ENCODE measurements around the gene CYP8B1.

CYP8B1 gene, protein sequence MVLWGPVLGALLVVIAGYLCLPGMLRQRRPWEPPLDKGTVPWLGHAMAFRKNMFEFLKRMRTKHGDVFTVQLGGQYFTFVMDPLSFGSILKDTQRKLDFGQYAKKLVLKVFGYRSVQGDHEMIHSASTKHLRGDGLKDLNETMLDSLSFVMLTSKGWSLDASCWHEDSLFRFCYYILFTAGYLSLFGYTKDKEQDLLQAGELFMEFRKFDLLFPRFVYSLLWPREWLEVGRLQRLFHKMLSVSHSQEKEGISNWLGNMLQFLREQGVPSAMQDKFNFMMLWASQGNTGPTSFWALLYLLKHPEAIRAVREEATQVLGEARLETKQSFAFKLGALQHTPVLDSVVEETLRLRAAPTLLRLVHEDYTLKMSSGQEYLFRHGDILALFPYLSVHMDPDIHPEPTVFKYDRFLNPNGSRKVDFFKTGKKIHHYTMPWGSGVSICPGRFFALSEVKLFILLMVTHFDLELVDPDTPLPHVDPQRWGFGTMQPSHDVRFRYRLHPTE

DNA sequence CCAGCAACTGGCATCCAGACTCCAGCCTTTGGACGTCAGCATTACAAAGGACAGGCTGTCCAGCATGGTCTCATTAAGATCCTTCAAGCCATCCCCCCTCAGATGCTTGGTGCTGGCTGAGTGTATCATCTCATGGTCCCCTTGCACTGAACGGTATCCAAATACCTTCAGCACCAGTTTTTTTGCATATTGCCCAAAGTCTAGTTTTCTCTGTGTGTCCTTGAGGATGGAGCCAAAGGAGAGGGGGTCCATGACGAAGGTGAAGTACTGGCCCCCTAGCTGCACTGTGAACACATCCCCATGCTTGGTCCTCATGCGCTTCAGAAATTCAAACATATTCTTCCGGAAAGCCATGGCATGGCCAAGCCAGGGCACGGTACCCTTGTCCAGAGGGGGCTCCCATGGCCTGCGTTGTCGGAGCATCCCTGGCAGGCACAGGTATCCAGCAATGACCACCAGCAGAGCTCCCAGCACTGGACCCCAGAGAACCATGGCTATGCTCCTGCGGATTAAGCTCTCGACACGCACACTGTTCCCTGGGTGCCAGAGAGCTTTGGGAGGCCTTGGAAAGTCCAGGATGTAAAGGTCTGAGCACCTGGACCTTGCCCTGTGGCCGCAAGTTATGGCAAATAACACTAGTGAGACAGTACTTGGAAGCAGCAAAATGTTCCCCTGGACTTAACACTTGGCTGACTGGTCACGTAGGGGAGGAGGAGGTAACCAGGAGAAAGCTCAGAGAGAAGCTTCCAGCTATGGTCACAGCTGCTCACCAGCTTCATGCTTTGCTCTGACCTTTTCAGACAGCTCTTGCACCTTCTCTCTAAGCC, at the start of gene CYP8B1:
TSS of gene CYP8B1 (minus strand) at position 555 of the 827 bp plus-strand sequence. CDS start at position 492, 63 bp downstream.
- no peak within 1 kb of the TSS for H3K4me2 ChIP-seq (ENCODE audit: low read length)
- no peaks in the 10 kb centered on the region for H3K9me2 ChIP-seq (replicated peaks; ENCODE audit: control insufficient read depth, low read length)
- peaks cover 10% of the 10 kb centered on the region for H3K27me3 ChIP-seq (ENCODE audit: control insufficient read depth, low read length)
- H4K20me1 ChIP-seq (ENCODE audit: control insufficient read depth, insufficient read depth, low read depth, low read length): no peaks in the 10 kb centered on the region
- H3F3A ChIP-seq (ENCODE audit: control insufficient read depth, insufficient read depth): no peaks in the 10 kb centered on the region
- no peaks in the 10 kb centered on the region for H3K36me3 ChIP-seq (ENCODE audit: control insufficient read depth, low read length)
- no peaks in the 10 kb centered on the region for H3K79me2 ChIP-seq (ENCODE audit: control insufficient read depth, low read length)
- no peaks in the 10 kb centered on the region for H3K9me3 ChIP-seq (ENCODE audit: control insufficient read depth, insufficient read depth, low read length)
- no peak within 1 kb of the TSS for H3K4me3 ChIP-seq (ENCODE audit: low read length)
- H3K4me1 ChIP-seq (ENCODE audit: control insufficient read depth, low read length): peaks cover 3% of the 10 kb centered on the region; the same call in 1 of the 2 replicates
- H3K27ac ChIP-seq (ENCODE audit: low read depth, low read length): no peak within 1 kb of the TSS
- TF ChIP-seq, protein P1, sequence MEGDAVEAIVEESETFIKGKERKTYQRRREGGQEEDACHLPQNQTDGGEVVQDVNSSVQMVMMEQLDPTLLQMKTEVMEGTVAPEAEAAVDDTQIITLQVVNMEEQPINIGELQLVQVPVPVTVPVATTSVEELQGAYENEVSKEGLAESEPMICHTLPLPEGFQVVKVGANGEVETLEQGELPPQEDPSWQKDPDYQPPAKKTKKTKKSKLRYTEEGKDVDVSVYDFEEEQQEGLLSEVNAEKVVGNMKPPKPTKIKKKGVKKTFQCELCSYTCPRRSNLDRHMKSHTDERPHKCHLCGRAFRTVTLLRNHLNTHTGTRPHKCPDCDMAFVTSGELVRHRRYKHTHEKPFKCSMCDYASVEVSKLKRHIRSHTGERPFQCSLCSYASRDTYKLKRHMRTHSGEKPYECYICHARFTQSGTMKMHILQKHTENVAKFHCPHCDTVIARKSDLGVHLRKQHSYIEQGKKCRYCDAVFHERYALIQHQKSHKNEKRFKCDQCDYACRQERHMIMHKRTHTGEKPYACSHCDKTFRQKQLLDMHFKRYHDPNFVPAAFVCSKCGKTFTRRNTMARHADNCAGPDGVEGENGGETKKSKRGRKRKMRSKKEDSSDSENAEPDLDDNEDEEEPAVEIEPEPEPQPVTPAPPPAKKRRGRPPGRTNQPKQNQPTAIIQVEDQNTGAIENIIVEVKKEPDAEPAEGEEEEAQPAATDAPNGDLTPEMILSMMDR (IDR thresholded peaks at IDR 0.05; ENCODE audit: low read depth, low read length, poor library complexity, severe bottlenecking): no peak
- no peak for TF ChIP-seq EZH2phosphoT487 (IDR thresholded peaks at IDR 0.05; ENCODE audit: borderline replicate concordance, low read length)

DNA sequence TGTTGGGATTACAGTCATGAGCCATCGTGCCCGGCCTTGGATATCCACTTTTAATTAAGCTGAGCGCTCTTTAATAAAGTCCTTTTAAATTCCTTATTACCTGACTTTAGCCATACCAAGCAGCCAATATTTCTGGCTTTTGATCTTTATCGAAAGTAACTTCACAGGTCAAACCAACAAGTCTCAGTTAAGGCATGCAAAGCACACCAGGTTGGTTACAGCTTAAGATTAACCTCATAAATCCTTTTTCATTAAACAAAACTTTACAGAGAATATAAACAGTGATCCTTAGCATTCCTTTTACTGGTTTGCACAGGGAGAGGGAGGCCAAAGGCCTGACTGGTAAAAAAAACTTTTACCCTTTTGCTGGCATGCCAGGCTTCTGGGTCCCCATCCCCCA, 47.9 kb upstream of the CYP8B1 start:
- no peaks in the 10 kb centered on the region for H3K9me2 ChIP-seq (replicated peaks; ENCODE audit: control insufficient read depth, low read length)
- peaks cover 4% of the 10 kb centered on the region; the same call in 1 of the 2 replicates for H3K9me3 ChIP-seq (ENCODE audit: control insufficient read depth, insufficient read depth, low read length)
- H4K20me1 ChIP-seq (ENCODE audit: control insufficient read depth, insufficient read depth, low read depth, low read length): no peaks in the 10 kb centered on the region
- H3F3A ChIP-seq (ENCODE audit: control insufficient read depth, insufficient read depth): no peaks in the 10 kb centered on the region
- H3K27ac ChIP-seq (ENCODE audit: low read depth, low read length): no peak overlapping the region
- H3K27me3 ChIP-seq (ENCODE audit: control insufficient read depth, low read length): no peaks in the 10 kb centered on the region
- H3K36me3 ChIP-seq (ENCODE audit: control insufficient read depth, low read length): no peaks in the 10 kb centered on the region
- H3K4me3 ChIP-seq (ENCODE audit: low read length): no peak overlapping the region
- TF ChIP-seq EZH2phosphoT487 (IDR thresholded peaks at IDR 0.05; ENCODE audit: borderline replicate concordance, low read length): no peak
- TF ChIP-seq, protein P1 (IDR thresholded peaks at IDR 0.05; ENCODE audit: low read depth, low read length, poor library complexity, severe bottlenecking): no peak
- no peak overlapping the region for H3K4me2 ChIP-seq (ENCODE audit: low read length)
- H3K79me2 ChIP-seq (ENCODE audit: control insufficient read depth, low read length): no peaks in the 10 kb centered on the region
- no peaks in the 10 kb centered on the region for H3K4me1 ChIP-seq (ENCODE audit: control insufficient read depth, low read length)

DNA sequence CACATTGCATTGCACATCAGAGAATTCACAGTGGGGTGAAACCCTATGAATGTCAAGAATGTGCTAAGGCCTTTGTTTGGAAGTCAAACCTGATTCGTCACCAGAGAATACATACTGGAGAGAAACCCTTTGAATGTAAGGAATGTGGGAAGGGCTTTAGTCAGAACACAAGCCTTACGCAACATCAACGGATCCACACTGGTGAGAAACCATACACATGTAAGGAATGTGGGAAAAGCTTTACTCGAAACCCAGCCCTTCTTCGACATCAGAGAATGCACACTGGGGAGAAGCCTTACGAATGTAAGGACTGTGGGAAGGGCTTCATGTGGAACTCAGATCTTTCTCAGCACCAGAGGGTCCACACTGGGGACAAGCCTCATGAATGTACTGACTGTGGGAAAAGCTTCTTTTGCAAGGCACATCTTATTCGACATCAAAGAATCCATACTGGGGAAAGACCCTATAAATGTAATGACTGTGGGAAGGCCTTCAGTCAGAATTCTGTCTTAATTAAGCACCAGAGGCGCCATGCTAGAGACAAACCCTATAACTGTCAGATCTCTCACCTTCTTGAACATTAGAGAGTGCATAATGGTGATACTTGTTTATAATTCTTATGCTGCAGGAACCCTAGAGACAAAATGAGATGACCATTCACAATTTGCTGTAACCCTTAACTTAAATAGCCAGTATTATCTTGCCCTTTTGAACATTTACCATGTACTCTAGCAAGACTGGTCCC, 39.3 kb upstream of the CYP8B1 start:
- Histone ChIP-seq H3K9me2 (replicated peaks; ENCODE audit: control insufficient read depth, low read length) (no peaks in the 10 kb centered on the region), H3K36me3 (ENCODE audit: control insufficient read depth, low read length) (no peaks in the 10 kb centered on the region), H3K9me3 (ENCODE audit: control insufficient read depth, insufficient read depth, low read length) (peaks cover 21% of the 10 kb centered on the region; the same call in 1 of the 2 replicates), H3K4me3 (ENCODE audit: low read length) (no peak overlapping the region), H3K79me2 (ENCODE audit: control insufficient read depth, low read length) (no peaks in the 10 kb centered on the region), H3K27ac (ENCODE audit: low read depth, low read length) (no peak overlapping the region), H3K4me2 (ENCODE audit: low read length) (no peak overlapping the region), H4K20me1 (ENCODE audit: control insufficient read depth, insufficient read depth, low read depth, low read length) (no peaks in the 10 kb centered on the region), H3F3A (ENCODE audit: control insufficient read depth, insufficient read depth) (no peaks in the 10 kb centered on the region), H3K4me1 (ENCODE audit: control insufficient read depth, low read length) (no peaks in the 10 kb centered on the region), H3K27me3 (ENCODE audit: control insufficient read depth, low read length) (no peaks in the 10 kb centered on the region)
- no peak for TF ChIP-seq EZH2phosphoT487 (IDR thresholded peaks at IDR 0.05; ENCODE audit: borderline replicate concordance, low read length)
- TF ChIP-seq, protein P1 (IDR thresholded peaks at IDR 0.05; ENCODE audit: low read depth, low read length, poor library complexity, severe bottlenecking): no peak

Measured in DOHH2 (cell line).